DMS 273 (cell line): Measurements from ENCODE around the gene LYRM9.

Experiments
- DNase-seq: peaks from one replicate; lab custom pipeline; 2025; ENCODE audit not compliant: unreplicated experiment; lab: John Stamatoyannopoulos, UW

The LYRM9 gene

DNA sequence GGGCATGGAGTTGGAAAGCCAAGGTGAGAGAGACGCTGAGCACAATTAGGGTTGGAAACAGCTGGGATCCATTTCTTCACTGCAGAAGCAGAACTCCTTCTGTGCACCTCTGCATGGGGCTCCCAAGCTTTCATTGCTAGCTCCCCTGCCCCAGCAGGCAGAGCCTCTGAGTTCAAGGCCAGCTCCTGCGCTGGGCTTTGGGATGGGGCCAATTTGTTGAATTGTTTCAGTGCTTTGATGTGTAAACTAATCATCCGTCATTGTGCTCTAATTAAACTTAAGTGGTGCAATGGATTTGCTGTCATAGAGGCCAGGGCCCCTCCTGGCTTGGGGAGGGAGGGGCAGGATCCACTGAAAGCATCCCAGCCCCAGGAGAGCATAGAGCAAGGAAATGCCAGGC is 13.5 kb upstream of the LYRM9 start:
- DNase-seq, result no peak

DNA sequence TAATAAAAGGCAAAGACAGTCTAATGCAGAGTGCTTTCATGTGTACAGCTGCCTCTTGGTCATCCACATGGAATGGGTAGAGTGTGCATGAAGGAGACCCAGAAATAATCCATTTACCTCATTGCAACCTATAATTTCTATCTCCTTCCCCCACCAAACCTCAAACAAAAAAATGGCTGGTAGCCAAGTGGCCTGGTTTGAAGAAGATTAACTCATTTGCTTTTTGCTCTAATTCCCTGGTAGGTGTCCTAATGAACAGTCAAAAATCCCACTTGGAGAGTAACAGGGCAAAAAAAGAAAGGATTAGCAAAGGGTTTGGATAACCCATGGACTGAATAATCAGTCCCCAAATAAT is 13.0 kb upstream of the LYRM9 start:
- no peak for DNase-seq

DNA sequence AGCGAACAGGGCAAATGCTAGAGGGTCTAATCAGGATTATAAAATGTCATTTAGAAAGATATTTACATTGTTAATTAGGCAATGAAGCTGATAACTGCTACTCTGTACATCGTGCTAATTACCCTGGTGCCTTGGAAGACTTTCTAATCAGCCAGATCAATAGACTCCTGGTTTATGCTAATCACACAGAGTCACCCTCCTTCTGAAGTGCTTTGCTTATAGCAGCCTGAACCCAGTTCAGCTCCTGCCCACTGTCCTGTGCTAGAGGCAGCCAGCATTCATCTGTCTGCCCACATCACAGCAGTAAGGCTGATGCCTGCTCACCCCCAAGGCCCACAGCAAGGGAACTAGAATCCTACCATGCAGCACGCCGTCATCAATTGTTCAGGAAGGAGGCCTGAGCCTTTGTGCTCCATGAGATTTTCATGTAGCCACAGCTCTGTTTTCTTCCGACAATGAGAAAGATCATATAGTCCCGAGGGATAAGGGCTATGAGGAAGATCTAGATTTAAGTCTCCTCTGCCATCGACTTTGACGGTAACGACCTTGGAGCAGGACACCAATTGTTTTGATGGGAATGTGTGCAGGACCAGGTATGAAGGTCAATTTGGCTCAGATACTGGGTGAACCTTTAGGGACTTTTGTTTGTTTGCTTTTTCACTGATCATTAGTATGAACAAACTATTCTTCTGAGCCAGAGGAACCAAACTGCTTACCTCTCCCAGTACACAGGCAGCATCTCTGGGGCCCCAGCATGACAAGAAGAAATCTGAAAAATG is 12.5 kb upstream of the LYRM9 start:
- DNase-seq, result no peak

DNA sequence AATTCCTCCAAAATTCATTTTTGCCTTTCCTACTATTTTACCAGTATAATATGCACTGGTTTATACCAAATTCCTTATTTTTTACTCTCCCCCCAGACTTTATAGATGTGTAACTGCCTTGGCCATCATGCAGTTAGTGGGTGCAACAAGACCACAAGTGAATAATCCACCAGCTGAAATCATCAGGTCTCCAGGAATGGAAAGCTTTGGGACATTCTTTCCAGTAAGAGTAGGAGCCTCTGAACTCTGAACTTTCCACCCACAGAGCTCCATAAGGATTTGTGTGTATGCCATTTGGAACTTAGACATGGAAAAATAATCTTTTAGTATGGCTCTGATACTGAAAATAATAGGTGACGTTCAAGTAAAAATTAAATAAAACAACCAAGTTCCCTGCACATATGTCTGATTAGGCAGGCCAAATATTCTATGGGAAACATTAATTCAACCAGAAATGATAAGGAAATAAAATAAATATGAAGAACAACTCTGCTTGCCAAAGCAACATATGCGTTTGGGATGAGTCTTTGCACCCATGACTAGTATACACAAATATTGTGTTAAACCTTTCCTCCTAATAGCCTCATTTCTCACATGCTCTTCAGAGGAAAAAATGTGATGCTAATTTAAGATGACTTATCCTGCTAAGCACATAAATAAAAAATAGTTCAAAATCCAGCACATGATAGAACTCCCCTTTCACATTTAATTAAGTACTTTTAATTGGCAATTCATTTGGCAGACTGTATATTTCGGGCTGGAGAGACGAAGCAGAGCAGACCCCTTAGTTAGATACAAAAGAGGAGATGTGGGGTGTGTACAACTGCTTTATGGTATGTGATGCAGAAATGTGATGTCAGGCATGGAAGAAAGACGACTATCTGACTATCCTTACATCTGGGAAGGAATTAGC is 11.6 kb upstream of the LYRM9 start:
- no peak for DNase-seq

DNA sequence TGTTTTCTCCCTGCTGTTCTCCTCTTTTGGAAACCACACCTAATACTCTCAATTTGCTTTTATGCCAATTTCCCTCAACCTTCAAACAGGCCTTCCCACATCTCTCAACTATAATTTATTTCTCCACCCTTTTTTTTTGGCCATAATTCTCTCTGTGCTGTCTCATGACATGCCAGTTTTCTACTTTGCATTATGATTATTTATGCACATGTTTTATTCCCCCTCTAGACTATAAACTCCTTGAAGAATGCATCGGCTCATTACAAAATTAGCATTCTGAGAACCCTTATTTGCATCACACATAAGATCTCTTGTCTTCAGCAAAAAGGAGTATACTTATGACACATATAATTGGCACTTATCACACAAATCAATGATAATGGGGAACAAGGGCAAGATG is 10.9 kb upstream of the LYRM9 start:
- no peak for DNase-seq

DNA sequence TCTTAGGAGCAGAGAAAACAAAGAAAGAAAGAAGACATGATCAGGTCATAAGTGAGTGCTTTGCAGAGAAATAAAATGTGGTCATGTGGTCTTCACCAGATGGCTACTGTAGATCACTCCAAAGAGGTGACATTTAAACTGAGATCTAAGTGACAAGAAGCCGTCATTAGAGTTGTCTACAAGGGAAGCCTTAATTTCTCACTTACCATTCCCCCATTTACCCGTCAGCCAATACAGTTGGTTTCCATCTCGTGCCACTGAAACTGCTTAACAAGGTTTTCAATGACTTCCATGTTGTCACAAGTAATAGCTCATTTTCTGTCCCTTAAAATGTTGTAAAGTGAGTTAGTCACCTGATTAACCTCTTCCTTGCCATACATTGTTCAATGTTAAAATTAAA is 6.4 kb upstream of the LYRM9 start:
- DNase-seq, result no peak

DNA sequence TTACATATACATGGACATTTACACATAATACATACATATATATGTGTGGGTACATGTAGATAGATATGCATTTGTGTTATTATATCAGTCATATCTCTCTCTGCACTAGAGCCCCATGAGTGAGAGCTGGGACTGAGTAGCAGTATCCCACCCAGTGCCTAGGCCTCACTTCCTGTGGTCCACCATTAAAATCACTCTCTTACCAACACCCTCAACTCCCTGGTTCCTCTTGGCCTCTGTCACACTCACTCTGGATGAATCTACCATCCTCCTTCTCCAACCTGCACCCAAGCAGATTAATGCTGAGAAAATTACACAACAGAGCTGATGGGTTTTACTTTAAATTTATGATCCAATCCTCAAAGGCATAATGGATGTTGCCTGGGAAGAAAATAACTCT is 4.9 kb upstream of the LYRM9 start:
- DNase-seq, result no peak

DNA sequence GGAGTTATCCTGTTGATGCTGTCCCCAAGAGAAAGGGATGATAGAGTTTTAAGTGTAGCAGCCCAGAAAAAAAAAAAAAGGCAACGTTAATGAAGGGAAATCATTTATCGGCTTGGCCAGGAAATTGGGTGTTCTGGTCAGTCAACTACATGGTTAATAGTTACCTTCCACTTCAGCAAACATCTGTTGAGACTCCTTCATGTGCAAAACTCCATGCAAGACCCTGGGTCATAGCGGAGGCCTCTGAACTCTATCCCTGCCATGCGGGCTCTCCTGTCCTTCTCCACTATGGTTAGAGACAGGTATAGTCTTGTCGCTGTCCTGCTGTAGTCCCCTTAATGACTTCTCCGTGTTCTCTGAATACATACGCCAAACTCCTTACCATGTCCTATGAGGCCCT is 3.5 kb upstream of the LYRM9 start:
- DNase-seq, result no peak

DNA sequence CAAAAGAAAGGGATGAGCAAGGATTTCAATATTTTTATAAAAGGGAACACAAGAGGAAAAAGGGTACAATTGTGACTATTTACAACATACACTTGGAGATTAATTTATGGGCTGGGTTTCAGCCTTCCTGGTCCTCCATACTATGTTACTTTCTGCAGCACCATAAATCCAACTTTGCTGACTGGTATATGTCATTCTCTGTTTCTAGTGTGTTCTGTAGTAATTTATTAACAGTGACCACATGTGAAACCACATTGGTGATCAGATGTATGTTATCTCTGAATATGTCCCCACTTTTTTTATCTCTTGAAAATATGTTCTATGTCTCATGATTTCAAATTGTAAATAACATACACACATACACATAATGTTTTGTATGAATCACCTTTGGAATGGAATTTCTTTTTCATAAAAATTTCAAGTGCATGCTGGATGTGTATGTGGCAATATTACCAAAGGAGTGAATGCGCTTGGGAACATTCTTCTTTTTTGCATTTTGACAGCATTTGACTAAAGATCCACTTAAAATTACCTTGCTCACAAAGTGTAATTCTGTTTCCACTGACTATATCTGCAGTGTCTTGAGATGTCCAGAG is 2.9 kb upstream of the LYRM9 start:
- no peak for DNase-seq

DNA sequence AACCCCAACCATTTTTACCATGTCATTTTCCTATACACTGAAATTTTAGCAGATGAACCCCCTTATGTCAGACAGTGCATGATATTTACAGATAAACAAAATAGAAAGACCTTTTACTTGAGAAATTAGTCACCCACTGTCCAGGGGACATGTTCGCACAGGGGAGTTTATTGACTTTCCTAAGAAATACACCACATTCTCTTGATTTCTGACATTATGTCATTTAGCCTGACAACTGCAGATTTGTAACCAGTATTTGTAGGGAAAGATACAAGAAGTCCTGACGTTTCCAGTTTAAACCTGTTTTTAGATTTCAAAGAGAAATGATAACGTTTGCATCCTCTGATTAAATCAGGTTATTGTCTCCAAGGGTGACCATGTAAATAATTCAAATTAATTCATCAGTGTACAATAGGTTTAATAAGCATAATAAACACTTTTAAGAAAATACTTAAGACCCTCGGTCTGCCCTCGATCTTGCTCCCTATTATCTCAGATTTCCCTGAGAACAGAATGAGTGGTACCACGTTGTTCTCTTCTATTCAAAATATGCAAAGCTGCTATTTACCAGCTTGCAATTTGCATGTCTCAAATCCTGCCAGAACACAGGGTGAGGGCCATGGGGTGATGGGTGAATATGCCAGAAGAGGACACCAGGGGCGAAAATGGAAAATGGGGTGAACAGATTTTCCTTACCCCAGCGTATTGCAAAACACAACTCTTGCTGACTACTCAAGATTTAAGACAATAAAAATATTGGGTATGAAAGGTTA is 2.1 kb upstream of the LYRM9 start:
- DNase-seq, result no peak

DNA sequence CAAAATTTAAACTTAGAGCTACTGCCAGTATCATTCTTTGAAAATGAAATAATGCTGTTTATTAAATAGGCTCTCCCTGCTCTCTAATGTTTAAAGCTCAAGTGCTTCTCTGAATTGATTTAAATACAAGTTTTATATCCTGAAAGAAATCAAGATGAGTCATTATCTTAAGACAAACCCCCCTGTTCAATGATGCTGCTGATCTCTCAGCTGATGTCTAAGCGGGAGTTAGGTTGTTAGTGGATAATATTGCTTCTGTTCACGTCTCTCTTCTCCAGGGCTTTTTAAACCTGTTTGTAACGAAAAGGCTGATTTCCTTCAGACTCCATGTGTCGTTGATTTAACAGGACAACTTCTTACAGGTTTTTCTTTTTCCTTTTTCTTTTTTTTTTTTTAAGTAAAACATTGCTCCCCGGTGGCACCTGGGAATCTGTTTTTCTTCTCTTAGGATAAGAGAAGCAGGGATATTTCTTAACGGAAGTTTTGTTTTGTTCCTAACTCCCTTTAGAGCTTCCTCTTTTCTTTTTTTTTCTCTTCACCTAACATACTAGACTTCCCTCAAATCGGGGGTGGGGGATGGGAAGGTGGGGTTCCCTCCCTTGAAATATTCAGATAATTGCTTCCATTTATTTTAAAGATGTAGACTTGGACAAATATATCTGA is 807 bp upstream of the LYRM9 start:
- no peak for DNase-seq

DNA sequence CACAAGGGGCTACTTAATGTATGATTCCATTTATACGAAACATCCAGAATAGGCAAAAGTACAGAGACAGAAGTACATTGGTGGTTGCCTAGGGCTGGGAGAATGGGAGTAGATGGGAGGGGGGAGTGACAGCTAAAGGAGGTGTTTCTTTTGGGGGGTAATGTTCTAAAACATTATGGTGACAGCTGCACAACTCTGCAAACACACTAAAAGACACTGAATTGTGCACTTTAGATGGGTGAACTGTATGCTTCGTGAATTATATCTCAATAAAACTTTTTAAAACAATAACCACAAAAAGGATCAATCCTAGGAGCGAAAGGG is 661 bp downstream of the LYRM9 start:
- no peak for DNase-seq

DNA sequence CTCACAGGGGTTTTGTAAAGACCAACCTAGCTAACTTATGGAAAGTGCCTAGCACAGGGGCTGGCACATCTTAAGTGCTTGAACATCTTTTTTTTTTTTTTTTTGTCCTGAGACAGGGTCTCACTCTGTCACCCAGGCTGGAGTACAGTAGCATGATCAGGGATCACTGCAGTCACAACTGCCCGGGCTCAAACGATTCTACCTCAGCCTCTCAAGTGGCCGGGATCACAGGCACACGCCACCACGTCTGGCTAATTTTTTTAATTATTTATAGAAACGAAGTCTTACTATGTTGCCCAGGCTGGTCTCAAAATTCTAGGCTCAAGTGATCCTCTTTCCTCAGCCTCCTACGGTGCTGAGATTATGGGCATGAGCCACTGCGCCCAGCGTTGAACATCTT is 1.3 kb downstream of the LYRM9 start:
- no peak for DNase-seq

DNA sequence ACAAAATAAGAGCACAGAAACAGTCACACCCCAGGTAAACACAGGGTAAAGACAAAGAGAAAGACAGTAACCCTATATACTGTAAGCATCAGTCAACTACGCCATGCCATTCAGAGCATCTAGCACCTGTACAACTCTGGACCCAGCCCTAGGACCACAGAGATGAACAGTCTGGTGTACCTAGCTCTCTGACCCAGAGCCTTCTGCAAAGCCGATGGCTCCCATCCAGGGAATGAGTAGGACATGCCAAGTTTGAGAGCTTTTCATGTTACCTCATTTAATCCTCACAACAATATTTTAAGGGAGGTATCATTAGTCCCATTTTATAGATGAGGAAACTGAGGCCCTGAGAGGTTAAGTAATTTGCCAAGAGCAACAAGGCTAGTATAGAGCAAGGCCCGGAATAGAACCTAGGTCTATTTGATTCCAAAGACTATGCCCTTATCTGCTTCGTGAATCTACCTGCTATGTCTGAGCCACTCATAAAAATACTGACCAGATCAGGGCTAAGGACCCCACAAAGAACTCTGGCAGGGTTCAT is 3.4 kb downstream of the LYRM9 start:
- DNase-seq, result no peak

DNA sequence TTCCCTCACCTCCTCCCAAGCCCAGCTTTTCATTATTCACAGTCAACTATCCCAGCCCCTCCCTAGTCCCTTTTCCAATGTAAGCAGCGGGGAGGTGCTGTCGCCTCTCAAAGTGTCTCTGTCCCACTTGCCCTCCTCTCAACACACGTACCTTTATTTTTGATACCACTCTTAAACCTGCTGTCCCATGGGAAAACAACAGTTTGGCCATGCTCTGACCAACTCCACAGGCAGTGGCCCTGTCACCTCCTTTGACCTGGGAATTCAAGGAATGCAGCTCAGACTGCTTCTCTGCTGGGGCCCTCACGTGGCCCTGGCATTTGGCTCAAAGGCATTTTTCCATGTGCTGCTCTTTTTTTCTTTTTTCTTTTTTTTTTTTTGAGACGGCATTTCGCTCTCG is 4.2 kb downstream of the LYRM9 start:
- DNase-seq, result no peak

DNA sequence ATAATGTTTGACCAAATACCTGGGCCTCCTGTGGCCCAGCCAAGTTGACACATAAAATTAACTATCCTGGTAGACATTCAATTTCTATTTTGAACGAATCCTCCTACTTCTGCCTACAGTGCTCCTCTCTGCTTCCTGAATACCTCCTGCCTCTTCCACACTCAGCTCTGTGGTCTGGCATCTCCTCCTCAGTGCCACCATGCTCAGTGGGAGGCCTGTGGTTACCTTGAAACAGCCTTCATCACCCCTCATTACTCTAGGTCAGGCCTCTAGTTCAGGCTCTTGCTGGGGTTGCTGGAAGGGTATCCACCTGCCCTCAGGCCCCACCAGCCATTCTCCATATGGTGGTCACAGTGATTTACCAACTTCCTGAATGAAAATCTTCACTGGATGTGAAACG is 5.1 kb downstream of the LYRM9 start:
- no peak for DNase-seq

DNA sequence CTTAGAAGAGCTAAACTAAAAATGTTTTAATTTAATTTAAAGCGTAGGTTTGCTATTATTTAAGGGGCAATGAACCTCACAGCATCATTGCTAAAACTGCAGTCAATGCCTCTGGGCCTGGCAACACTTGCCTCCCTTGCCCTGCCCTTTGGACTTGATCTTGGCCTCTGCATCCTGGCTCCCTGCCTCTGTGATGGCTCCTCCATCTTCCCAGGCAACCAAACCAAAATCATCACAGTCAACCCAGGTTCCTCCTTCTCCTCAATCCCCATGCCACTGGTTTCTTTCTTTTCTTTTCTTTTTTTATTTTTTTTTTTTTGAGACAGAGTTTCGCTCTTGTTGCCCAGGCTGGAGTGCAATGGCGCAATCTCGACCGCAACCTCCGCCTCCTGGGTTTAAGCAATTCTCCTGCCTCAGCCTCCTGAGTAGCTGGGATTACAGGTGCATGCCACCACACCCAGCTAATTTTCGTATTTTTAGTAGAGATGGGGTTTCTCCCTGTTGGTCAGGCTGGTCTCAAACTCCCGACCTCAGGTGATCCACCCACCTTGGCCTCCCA is 6.7 kb downstream of the LYRM9 start:
- peak; percentile 48 for DNase-seq

DNA sequence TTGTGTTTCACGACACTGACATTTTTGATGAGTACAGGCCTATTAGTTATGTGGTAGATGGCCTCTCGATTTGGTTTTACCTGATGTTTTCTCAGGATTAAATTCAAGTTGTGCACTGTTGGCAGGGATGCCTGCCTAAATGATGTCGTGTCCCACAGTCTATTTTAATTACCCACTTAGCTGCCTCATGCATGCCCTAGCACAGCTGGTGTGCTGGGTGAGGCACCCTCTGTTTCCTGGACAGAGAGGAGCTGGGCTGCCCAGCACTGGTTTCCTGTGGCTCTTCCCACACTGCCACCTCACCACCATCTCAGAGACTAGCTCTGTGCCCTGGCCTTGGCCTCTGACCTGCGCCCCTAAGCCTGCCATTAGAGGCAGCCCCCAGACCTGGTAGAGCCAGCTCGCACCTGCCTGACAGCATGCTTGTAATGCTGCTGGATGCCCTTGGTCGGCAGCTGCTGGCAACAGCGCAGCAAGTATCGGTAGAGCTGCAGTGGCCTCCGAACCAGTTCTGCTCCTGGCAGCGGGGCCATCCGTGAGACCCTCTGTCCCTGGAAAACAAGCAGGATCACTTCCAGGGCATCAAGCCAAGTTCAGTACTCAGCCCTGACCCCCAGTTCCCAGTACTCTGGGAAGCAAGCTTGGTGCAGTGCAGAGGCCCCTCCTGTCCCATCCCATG is 10.9 kb downstream of the LYRM9 start:
- peak; percentile 69 for DNase-seq

DNA sequence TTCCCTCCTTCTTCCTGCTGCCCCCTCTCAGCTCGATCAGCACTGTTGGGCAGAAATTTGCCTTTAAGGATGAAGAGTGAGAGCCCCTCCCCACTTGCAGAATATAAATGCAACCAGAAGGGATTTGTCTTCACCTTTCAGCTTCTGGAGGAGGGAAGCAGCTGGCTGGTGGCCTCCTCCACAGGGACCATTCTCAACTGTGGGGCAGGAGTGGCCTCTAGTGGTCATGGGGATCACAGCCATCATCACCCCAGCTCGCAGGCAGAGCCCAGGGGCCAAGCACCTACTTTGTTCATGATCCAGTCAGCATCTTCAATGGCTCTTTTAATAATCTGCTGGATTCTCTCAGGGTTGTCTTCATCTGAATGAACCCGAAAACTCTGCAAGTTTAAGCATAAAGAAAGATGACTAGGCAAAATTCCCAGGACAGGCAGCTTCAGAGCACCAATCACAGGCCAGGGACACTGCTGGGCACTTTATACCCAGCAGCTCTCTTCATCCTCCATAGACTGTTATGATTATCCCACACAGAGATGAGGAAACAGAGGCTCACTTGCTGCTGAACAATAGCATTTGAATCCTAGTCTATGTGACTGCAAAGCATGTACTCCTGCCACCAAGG is 13.1 kb downstream of the LYRM9 start:
- DNase-seq, result peak; percentile 91
